Naive B cell (primary cell): Measurements from ENCODE around the gene EVC. TPM values are rescaled to one million over a fixed set of nuclear protein-coding genes. Genes with fewer than 3 reads are reported as not detected.
A peak's percentile ranks its signal among the peaks of the same experiment; 100 is the strongest.

ENCODE experiments used
- ATAC-seq, 2 donors: fragments of 150-1000 bp; cut with Tn5 transposase; 2 replicates each; pipeline ENCODE4 v1.10.0; 2021; ENCODE audit warnings: low read depth in 2 of 2, mild to moderate bottlenecking in 2 of 2, moderate library complexity in 2 of 2
- DNase-seq: peaks from one replicate; pipeline ENCODE4 v3.0.0; 2022
- H3K27ac Mint-ChIP-seq, 6 donors: one replicate each; pipeline ENCODE4 v1.8.0; 2020 to 2022; ENCODE audit warnings: mild to moderate bottlenecking in 6 of 6, mixed read lengths in 6 of 6, moderate library complexity in 5 of 6, inconsistent platforms in 2 of 6
- H3K27me3 Mint-ChIP-seq, 3 donors: one replicate each; pipeline ENCODE4 v1.8.0; 2021 to 2022; ENCODE audit warnings: mixed read lengths in 3 of 3, mild to moderate bottlenecking in 1 of 3
- H3K36me3 Mint-ChIP-seq, 2 donors: one replicate each; pipeline ENCODE4 v1.8.0; 2020 to 2022; ENCODE audit warnings: mixed read lengths in 2 of 2, inconsistent platforms in 1 of 2, mild to moderate bottlenecking in 1 of 2
- H3K4me1 Mint-ChIP-seq, 3 donors: one replicate each; pipeline ENCODE4 v1.8.0; 2020 to 2022; ENCODE audit warnings: mixed read lengths in 3 of 3, inconsistent platforms in 1 of 3, mild to moderate bottlenecking in 1 of 3, moderate library complexity in 1 of 3
- H3K4me3 Mint-ChIP-seq, 8 donors: one replicate each; pipeline ENCODE4 v1.8.0; 2020 to 2022; ENCODE audit warnings: mild to moderate bottlenecking in 8 of 8, mixed read lengths in 8 of 8, moderate library complexity in 8 of 8, inconsistent platforms in 2 of 8
- H3K9me3 Mint-ChIP-seq, 7 donors: one replicate each; pipeline ENCODE4 v1.8.0; 2020 to 2022; ENCODE audit warnings: mixed read lengths in 7 of 7, mild to moderate bottlenecking in 5 of 7, inconsistent platforms in 2 of 7, moderate library complexity in 1 of 7
- polyA plus RNA-seq, 6 donors: library from polyadenylated mRNA; unstranded; fragments of 300-500 nt; fragmentation: Illumina TruSeq; gene quantifications; one replicate each; pipeline ENCODE4 v1.2.3, GENCODE V29; 2021; ENCODE audit warnings: low read depth in 6 of 6

EVC gene
- polyA plus RNA-seq, 6 donors from 2014 or later, result not detected

DNA sequence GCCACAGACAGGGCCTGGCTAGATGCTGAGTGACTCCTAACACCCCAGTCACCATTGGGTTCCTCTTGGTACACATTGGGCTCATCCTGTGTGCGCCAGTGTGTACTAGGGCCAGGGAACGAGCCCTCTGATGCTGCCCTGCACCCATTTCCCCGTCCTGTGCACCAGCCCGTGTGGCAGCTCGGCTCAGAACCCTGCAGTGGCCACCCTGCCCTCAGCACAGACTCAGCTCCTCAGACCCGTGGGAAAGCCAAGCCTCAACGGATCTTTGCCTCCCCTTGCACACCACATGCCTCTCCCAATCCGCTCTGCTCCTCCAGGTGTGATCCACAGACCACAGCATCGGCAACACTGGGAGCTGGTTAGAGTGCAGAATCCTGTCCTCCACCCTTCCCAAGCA is 38.6 kb downstream of the EVC start:
- H3K4me3 Mint-ChIP-seq, result no peak overlapping the region
- no peaks in the 10 kb centered on the region for H3K4me1 Mint-ChIP-seq
- peaks cover 0 to 4% (median 0%) of the 10 kb centered on the region in 7 donors for H3K9me3 Mint-ChIP-seq
- ATAC-seq (no peak), DNase-seq (no peak)
- peaks cover 0 to 10% (median 5%) of the 10 kb centered on the region in 3 donors for H3K27me3 Mint-ChIP-seq
- no peak overlapping the region for H3K27ac Mint-ChIP-seq
- no peaks in the 10 kb centered on the region for H3K36me3 Mint-ChIP-seq

DNA sequence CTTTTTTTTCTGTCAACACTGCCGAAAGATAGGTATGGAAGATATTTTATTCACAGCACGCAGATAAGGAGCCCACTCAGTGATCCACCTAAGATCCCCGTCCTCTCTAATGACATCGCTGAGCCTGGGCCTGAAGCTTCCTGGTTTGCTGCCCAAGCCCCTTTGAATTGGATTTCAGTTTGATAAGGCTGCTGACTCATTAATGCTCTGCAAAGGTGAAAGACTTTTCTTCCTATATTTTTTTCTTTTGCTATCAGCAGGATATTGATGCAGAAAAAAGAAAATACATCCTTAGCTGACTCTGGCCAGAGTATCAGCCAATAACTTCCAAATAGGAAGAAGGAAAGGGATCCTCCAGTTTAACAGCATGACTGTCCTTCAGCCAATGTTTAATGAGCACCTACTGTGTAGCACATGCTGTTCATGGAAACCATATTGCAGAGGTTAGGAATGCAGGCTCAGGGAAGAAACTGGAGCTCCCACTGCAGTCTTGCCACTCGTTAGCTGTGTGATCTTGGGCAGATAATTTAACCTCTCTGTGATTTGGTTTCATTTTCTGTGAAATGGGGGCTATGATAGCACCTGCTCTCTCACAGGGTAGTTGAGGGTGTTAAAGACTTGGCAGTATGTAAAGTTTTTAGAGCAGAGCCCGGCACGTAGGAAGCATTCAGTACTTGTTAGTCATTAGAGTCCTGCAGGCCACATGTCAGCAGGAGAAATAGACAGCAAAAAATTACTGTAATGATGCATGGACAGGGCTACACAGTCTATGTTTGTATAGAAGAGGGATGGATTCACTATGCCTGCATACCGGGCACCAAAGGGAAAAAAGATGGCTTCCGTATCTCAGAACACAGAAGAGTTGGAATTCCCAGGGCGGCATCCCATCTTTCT is 39.3 kb downstream of the EVC start:
- DNase-seq, result no peak

DNA sequence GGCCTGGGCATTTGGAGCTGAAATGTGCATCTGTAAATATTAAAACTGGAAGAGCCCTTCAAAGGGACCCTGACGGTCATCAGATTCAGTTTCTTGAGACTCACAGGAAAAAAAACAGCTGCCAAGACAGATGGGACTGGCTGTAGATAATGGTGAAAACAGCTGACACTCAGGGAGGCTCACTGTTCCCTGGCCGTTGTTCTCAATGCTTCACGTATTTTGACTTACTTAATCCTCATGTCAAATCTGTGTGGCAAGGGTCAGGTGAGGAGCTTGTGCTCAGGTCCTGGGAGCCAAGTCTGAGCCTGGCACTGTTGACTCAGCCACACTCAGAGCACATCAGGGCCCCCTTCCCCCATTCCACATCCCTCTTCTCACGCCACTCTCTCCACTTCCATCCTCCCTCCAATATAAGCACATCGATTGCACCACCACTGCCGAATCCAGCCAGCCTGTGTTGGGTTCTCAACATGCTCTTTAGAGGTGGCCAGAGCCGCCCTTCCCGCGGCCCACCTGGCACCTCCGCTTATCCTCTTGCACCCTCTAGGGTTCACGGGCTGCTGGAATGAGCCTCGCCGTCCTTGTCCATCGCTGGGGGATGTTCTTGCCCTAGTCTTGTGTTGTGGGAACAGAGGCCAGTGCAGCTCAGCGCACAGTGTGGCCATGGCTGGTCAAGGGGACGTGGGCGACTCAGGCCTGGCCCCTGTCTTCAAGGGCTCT is 40.1 kb downstream of the EVC start:
- ATAC-seq, result no peak
- no peak overlapping the region for H3K27ac Mint-ChIP-seq

More for the DNA sequence above, 39.3 kb downstream of the EVC start:
- Mint-ChIP-seq H3K27me3 (peaks cover 0 to 10% (median 5%) of the 10 kb centered on the region in 3 donors), H3K4me3 (no peak overlapping the region), H3K36me3 (no peaks in the 10 kb centered on the region), H3K9me3 (peaks cover 0 to 4% (median 0%) of the 10 kb centered on the region in 7 donors), H3K27ac (no peak overlapping the region), H3K4me1 (no peaks in the 10 kb centered on the region)
- ATAC-seq, result no peak

DNA sequence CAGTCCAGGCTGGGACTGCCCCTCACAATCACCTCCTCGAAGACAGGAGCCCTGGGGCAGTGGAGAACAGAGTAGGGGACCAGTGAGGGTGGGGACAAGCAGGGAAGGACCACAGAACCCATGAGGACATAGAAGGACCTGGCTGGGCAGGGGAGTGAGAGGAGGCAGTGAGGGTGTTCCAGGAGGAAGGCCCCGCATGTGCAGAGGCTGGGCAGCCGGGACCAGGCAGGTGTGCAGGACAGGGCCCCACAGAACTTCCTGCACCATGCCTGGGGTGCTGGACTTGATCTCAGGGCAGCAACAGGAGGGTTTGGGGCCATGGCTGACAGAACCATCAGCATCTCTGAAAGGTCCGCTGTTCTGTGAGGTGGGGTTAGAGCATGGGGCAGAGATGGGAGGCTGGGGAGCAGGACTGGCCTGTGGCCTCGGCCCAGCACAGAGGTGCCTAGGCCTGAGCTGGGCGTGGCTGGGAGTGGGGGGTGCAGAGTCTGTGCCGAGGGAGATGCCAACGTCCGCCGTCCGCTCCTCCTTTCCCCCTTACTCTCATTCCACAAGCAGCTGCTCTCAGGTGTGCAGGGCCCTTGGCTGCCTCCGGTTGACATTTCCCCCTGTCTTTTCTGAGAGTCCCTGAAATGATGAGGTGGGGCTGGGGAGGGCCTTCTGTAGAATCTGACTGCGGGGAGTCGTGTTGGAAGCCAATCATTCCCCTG is 40.8 kb downstream of the EVC start:
- no peaks in the 10 kb centered on the region for H3K36me3 Mint-ChIP-seq
- no peak overlapping the region for H3K27ac Mint-ChIP-seq
- H3K9me3 Mint-ChIP-seq, result peaks cover 0 to under 1% (median 0%) of the 10 kb centered on the region in 7 donors
- ATAC-seq (no peak), DNase-seq (no peak)
- no peaks in the 10 kb centered on the region for H3K4me1 Mint-ChIP-seq
- peaks cover 0 to 2% (median under 1%) of the 10 kb centered on the region in 3 donors for H3K27me3 Mint-ChIP-seq
- no peak overlapping the region for H3K4me3 Mint-ChIP-seq

More for the DNA sequence above, 40.1 kb downstream of the EVC start:
- Mint-ChIP-seq H3K9me3 (peaks cover 0 to 4% (median 0%) of the 10 kb centered on the region in 7 donors), H3K4me3 (no peak overlapping the region), H3K4me1 (no peaks in the 10 kb centered on the region), H3K36me3 (no peaks in the 10 kb centered on the region), H3K27me3 (peaks cover 0 to 9% (median 5%) of the 10 kb centered on the region in 3 donors)
- DNase-seq, result no peak

DNA sequence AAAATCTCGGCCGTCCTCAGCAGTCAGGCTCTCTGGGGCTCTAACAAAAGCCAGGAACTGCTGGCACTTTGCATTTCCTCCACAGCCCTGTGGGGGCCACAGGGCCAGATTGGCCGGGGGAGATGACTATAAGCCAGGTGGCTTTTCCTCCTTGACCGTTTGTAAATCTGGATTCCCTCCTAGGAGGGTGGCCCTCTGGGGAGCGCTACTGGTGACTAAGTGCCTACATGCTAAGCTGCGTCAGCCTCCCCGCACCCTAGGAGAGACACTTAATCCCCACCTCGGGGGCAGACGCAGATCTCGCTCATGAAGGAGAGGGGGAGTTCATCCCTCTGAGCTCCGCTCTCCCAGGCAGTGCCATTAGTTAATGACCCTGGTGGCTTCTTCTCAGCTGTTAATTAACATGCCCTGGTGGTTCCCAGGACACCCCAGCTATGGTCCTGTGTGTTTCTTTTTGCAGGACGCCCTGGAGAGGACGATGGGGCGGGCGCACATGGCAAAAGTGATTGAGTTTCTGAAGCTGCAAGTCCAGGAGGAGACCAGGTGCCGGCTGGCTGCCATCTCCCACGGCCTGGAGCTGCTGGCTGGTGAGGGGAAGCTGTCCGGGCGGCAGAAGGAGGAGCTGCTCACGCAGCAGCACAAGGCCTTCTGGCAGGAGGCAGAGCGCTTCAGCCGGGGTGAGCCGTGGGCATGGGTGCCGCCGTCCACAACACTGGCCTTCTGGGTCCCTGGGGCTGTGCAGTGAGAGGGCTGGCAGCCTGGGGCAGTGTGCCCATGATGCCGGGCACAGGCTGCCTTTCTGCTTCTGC is 41.6 kb downstream of the EVC start:
- no peak for ATAC-seq
- H3K27ac Mint-ChIP-seq, result no peak overlapping the region
- H3K27me3 Mint-ChIP-seq, result no peaks in the 10 kb centered on the region
- no peaks in the 10 kb centered on the region for H3K36me3 Mint-ChIP-seq
- no peak overlapping the region for H3K4me3 Mint-ChIP-seq
- no peaks in the 10 kb centered on the region for H3K9me3 Mint-ChIP-seq
- no peaks in the 10 kb centered on the region for H3K4me1 Mint-ChIP-seq
- DNase-seq, result no peak

DNA sequence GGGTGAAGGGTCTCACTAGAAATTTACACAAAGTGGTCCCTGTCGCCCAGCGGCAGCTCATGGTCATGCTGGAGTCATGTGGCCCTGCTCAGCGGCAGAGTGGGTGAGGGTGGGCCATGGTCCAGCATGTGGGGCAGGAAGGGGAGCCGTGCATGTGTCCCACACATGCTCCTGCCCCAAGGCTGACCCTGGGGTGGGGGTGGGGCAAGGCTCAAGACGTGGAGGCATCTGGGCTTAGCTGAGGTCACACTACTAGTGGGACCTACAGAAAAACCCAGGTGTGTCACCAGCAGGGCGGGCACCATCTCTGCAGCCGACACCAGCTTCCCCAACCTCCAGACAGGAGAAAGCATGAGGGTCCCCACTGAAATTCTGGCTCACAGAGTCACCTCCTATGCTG is 42.4 kb downstream of the EVC start:
- Mint-ChIP-seq H3K27ac (no peak overlapping the region), H3K4me3 (no peak overlapping the region), H3K4me1 (no peaks in the 10 kb centered on the region), H3K36me3 (no peaks in the 10 kb centered on the region), H3K9me3 (no peaks in the 10 kb centered on the region), H3K27me3 (no peaks in the 10 kb centered on the region)
- DNase-seq, result no peak
- no peak for ATAC-seq

DNA sequence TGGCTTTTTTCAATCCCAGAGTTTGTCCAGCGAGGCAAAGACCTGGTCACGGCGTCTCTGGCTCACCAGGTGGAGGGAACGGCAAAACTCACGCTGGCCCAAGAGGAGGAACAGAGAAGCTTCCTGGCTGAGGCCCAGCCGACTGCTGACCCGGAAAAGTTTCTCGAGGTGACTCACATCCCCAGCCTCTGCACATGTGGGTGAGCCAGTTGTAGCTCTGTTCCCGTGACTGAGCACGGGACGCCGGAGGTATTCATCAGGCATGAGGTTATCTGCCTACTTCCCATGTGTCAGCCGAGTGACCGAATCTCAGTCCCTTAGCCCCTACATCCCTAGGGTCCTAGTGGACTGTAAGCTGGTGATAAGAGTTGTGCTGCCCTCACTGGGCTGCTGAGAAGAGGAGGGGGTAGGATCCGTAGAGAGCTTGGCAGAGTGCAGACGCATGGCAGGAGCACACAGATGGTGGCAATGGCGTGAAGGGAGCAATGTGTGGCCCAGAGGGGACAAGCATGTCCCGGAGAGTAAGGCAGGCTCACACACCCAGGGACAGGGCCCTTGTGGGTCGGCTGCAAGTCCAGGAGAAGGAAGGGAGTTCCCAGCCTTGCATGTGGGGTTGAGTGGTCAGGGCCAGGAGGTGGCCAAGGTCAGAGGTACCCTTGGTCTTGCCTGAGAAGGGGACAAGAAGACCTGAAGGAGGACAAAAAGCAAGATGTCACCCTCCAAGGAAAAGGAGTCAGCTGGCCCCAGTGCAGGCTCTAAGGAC is 42.9 kb downstream of the EVC start:
- H3K36me3 Mint-ChIP-seq, result no peaks in the 10 kb centered on the region
- DNase-seq (no peak), ATAC-seq (no peak)
- H3K27ac Mint-ChIP-seq, result no peak overlapping the region
- no peaks in the 10 kb centered on the region for H3K4me1 Mint-ChIP-seq
- H3K27me3 Mint-ChIP-seq, result no peaks in the 10 kb centered on the region
- no peak overlapping the region for H3K4me3 Mint-ChIP-seq
- peaks cover 0 to 3% (median 0%) of the 10 kb centered on the region in 7 donors for H3K9me3 Mint-ChIP-seq

DNA sequence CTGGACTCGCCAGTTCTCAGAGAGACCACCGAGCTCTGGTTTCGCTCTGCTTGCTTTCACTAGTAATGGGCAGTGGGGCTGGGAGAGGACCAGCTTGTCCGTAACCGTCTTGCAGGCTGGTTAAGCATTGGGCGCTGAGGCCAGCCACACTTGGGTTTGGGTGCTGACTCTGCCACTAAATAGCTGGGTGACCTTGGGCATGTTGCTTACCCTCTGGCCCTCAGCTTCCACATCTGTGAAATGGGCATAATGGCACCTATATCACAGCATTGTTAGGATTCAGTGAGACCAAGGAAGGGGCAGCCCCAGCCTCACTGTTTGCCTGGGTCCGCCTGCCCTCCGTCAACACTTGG is 43.5 kb downstream of the EVC start:
- Mint-ChIP-seq H3K27me3 (no peaks in the 10 kb centered on the region), H3K9me3 (peaks cover 0 to 3% (median 0%) of the 10 kb centered on the region in 7 donors), H3K36me3 (no peaks in the 10 kb centered on the region), H3K4me1 (no peaks in the 10 kb centered on the region), H3K27ac (no peak overlapping the region), H3K4me3 (no peak overlapping the region)
- no peak for DNase-seq
- ATAC-seq, result no peak

DNA sequence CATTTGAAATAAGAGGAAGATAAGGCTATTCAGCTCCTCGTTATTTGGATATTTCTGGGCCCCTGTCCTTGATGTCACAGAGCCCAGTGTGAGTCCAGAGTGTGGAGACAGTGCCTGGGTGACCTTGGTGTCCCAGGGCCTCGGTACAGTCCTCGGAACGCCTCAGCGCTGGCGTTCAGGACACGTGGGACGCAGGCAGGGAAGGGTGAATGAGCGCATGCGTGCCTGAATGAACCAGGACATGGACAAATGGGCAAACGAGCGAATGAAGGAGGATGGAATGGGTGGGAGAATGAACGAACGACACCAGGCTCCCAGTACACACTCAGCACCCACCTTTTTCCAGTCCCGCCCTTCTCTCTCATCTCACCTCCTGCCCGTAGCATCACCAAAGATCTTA is 44.2 kb downstream of the EVC start:
- Mint-ChIP-seq H3K4me1 (no peaks in the 10 kb centered on the region), H3K4me3 (peak overlapping the region in 1 of 8 donors; percentile 83), H3K36me3 (no peaks in the 10 kb centered on the region), H3K27me3 (no peaks in the 10 kb centered on the region), H3K9me3 (peaks cover 0 to 6% (median 0%) of the 10 kb centered on the region in 7 donors), H3K27ac (peak overlapping the region in 1 of 6 donors; percentile 54)
- ATAC-seq, result no peak
- DNase-seq, result no peak

DNA sequence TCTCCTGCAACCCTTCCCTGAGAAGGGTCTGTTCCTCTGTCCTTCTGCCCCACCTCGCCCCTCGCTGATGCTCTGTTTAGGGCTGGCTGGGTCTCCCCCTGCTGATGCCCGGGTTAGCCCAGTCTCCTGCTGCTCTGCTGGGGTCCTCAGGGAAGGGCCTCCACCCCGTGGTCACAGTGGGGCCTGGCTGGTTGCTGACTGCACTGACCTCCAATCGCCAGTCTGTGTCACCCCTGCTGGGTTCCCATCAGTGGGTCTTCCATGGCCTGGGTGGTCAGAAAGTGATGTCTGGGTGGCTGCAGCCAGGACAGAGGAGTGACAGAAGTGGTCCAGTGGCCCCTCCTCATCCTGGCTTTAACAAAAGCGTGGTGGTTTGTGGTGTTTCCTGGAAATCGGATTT is 44.7 kb downstream of the EVC start:
- peaks cover 0 to 6% (median 0%) of the 10 kb centered on the region in 7 donors for H3K9me3 Mint-ChIP-seq
- no peak overlapping the region for H3K4me3 Mint-ChIP-seq
- H3K27me3 Mint-ChIP-seq, result no peaks in the 10 kb centered on the region
- ATAC-seq (no peak), DNase-seq (no peak)
- H3K4me1 Mint-ChIP-seq, result no peaks in the 10 kb centered on the region
- peak overlapping the region in 1 of 6 donors; percentile 6 for H3K27ac Mint-ChIP-seq
- no peaks in the 10 kb centered on the region for H3K36me3 Mint-ChIP-seq

DNA sequence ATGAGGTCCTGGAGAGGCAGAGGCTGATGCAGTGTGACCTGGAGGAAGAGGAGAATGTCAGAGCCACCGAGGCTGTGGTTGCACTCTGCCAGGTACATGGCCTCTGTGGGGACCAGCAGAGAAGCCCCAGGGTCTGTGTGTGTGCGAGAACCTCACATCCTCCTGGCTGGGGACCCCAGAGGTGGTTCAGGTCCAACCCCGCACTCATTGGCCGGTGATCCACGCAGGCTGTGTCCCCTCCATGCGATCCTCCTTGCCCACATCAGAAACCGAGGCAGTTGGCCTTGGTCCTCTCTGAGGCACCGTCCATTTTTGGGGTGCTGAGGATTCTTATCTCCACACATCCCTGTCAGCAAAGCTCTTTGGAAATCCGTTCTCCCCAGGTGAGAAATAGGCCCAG is 45.3 kb downstream of the EVC start:
- Mint-ChIP-seq H3K27me3 (no peaks in the 10 kb centered on the region), H3K27ac (no peak overlapping the region), H3K36me3 (no peaks in the 10 kb centered on the region), H3K4me1 (no peaks in the 10 kb centered on the region), H3K9me3 (peaks cover 0 to 6% (median 0%) of the 10 kb centered on the region in 7 donors), H3K4me3 (no peak overlapping the region)
- ATAC-seq (no peak), DNase-seq (no peak)

DNA sequence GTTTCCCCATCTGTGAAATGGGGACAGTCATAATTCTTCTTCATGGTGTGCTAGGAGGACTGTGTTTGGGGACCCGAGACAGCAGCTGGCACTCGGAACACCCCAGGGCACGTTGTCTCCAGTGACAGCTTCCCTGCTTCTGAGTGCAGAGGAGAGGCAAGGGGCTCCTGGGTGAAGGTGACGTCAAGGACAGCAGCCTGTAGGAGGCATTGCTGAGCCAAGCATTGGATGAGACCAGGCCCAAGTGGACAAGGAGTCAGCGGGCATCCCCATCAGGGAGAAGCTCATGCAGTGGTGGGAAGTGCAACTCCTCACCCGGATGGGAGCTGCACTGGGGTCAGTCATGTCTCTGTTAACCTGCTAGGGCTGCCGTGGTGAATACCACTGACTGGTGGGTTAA is 46.1 kb downstream of the EVC start:
- H3K4me1 Mint-ChIP-seq, result no peaks in the 10 kb centered on the region
- H3K9me3 Mint-ChIP-seq, result peaks cover 0 to 6% (median 0%) of the 10 kb centered on the region in 7 donors
- no peaks in the 10 kb centered on the region for H3K27me3 Mint-ChIP-seq
- H3K4me3 Mint-ChIP-seq, result no peak overlapping the region
- H3K27ac Mint-ChIP-seq, result no peak overlapping the region
- ATAC-seq (no peak), DNase-seq (no peak)
- H3K36me3 Mint-ChIP-seq, result no peaks in the 10 kb centered on the region
